Fibroblast of villous mesenchyme (primary cell): ENCODE data around the gene GPBP1. TPM values are rescaled to one million over a fixed set of nuclear protein-coding genes. Genes with fewer than 3 reads are reported as not detected.

Source experiments
- DNase-seq: peaks from one replicate; pipeline ENCODE4 v3.0.0-alpha.2; 2010; ENCODE audit warnings: low read depth
- H3K4me3 ChIP-seq: 2 replicates; pipeline ENCODE4 v1.5.1; 2011; ENCODE audit warnings: low read depth, mild to moderate bottlenecking, low read length
- CTCF ChIP-seq: IDR thresholded peaks from 2 replicates; pipeline ENCODE4 v1.5.1; 2012; ENCODE audit warnings: low read depth, mild to moderate bottlenecking, low read length; ENCODE audit not compliant: insufficient read depth
- small RNA-seq: library from RNA; depleted of rRNA; stranded (forward); fragments of <200 nt; gene quantifications from one replicate; pipeline ENCODE3, GENCODE V24; 2012
- total RNA-seq: library from RNA; depleted of rRNA; stranded (reverse); fragments of >200 nt; gene quantifications from 2 replicates; pipeline ENCODE4 v1.2.3, GENCODE V29; 2012

GPBP1 gene
- total RNA-seq, 1 donor: 73.0 TPM

- DNase-seq: no peak
- no peak for TF ChIP-seq CTCF
- H3K4me3 ChIP-seq: no peak overlapping the region
Measured at GRCh38 chr5:57313716-57314115, 139.9 kb downstream of the GPBP1 start.

Small RNA genes within 50 kb of the gene (small RNA-seq; reads per million reads assigned to genes)
- gene RF00019: not detected

Other genes with a start within 250 kb of the GPBP1 start
- gene MIER3, start 221.9 kb upstream of the GPBP1 start, total RNA-seq: 18.4 and 28.9 TPM in 2 replicates